NT2/D1 (cell line): Measurements from ENCODE around the gene KIAA1958.
"Not testable (repeated sequence)": the region's sequence is repeated elsewhere in the genome, so short reads cannot be mapped to it uniquely, and the experiment has no call there.

Experiments used
- DNase-seq: peaks from one replicate; pipeline ENCODE4 v3.0.0-alpha.2; 2011; ENCODE audit warnings: low read depth, low spot score
- H3K27me3 ChIP-seq: 2 replicates; pipeline ENCODE4 v1.6.0; 2011; ENCODE audit warnings: mild to moderate bottlenecking; ENCODE audit not compliant: insufficient read length, insufficient read depth
- H3K36me3 ChIP-seq: 2 replicates; pipeline ENCODE4 v1.6.1; 2011; ENCODE audit warnings: mild to moderate bottlenecking, low read length, mixed read lengths; ENCODE audit not compliant: insufficient read depth, insufficient read length
- H3K4me1 ChIP-seq: 2 replicates; pipeline ENCODE4 v1.5.1; 2011; ENCODE audit not compliant: insufficient read depth, insufficient read length
- H3K4me3 ChIP-seq: 2 replicates; pipeline ENCODE4 v1.5.1; 2011; ENCODE audit warnings: low read depth; ENCODE audit not compliant: insufficient read length
- H3K9ac ChIP-seq: 2 replicates; pipeline ENCODE4 v1.6.0; 2011; ENCODE audit warnings: low read depth; ENCODE audit not compliant: insufficient read length
- H3K9me3 ChIP-seq: 2 replicates; pipeline ENCODE4 v1.5.1; 2011; ENCODE audit warnings: mild to moderate bottlenecking, low read length; ENCODE audit not compliant: insufficient read depth
- SUZ12 ChIP-seq: IDR thresholded peaks from 2 replicates; pipeline ENCODE4 v1.6.1; 2011; ENCODE audit not compliant: insufficient read length, insufficient read depth; ENCODE audit errors: extremely low read depth
- YY1 ChIP-seq: IDR thresholded peaks from 2 replicates; pipeline ENCODE4 v1.6.1; 2011; ENCODE audit not compliant: insufficient read length, insufficient read depth
- ZNF274 ChIP-seq: IDR thresholded peaks from 2 replicates; pipeline ENCODE4 v1.6.1; 2011; ENCODE audit warnings: mild to moderate bottlenecking, low read depth, low read length

The KIAA1958 gene

GRCh38 chr9:112654282-112654681 is 167.7 kb downstream of the KIAA1958 start:
- no peak overlapping the region for H3K4me3 ChIP-seq
- TF ChIP-seq ZNF274, result no peak
- no peak for TF ChIP-seq SUZ12
- TF ChIP-seq YY1, result no peak
- peak; percentile 68 for DNase-seq
- H3K9ac ChIP-seq, result no peak overlapping the region
- peaks cover 3% of the 10 kb centered on the region for H3K36me3 ChIP-seq
- H3K27me3 ChIP-seq, result no peaks in the 10 kb centered on the region
- peaks cover 4% of the 10 kb centered on the region for H3K4me1 ChIP-seq
- H3K9me3 ChIP-seq, result peaks cover 10% of the 10 kb centered on the region

DNA sequence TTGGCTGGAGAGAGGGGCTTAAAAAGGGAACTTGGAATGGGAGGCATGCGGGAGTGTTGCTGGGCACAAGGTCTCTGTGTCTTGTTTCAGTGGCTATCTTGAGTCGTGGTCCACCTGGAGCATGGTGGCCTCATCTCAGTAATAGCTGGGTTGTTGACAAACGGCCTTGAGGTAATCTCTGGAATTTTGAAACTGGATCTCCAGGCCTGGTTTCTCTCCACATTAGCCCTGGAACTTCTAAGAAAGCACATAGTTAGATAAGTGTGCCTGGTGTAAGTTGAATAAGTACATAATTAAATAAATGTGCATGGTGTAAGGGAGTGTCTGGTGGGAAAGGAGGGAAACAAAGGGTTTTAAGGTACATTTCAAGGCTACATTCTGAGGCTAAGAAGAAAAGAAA is 169.0 kb downstream of the KIAA1958 start:
- H3K4me3 ChIP-seq, result no peak overlapping the region
- no peaks in the 10 kb centered on the region for H3K27me3 ChIP-seq
- H3K4me1 ChIP-seq, result peaks cover 4% of the 10 kb centered on the region
- no peak overlapping the region for H3K9ac ChIP-seq
- TF ChIP-seq SUZ12 (no peak), ZNF274 (no peak), YY1 (no peak)
- no peak for DNase-seq
- peaks cover 8% of the 10 kb centered on the region for H3K36me3 ChIP-seq
- no peaks in the 10 kb centered on the region for H3K9me3 ChIP-seq

DNA sequence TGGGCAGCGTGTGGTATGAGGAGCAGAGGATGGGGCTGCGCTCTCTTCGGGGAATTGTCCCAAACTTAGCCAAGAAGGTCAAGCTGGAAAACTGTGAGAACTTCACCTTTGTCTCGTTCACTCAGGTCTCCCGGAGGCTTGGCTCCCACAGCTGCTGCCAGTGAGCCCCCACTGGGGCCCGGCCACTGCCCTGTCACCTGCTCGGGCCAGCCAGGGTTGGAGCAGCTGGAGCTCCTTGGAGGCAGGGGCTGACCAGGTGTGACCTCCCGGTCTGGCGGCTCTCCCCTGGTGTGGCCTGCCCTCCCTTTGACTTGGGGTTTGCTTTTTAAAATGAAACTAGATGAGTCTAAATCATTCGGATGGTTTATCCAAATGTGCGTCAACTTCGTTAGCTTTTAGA is 173.3 kb downstream of the KIAA1958 start:
- Histone ChIP-seq H3K27me3 (no peaks in the 10 kb centered on the region), H3K9ac (no peak overlapping the region), H3K4me3 (no peak overlapping the region), H3K36me3 (peaks cover 8% of the 10 kb centered on the region), H3K4me1 (no peaks in the 10 kb centered on the region), H3K9me3 (no peaks in the 10 kb centered on the region)
- TF ChIP-seq ZNF274, result no peak
- TF ChIP-seq YY1, result no peak
- no peak for TF ChIP-seq SUZ12
- DNase-seq, result no peak

GRCh38 chr9:112663681-112664080 is 177.1 kb downstream of the KIAA1958 start:
- no peaks in the 10 kb centered on the region for H3K27me3 ChIP-seq
- H3K36me3 ChIP-seq, result peaks cover 8% of the 10 kb centered on the region
- H3K4me1 ChIP-seq, result no peaks in the 10 kb centered on the region
- TF ChIP-seq SUZ12, result no peak
- no peak for DNase-seq
- H3K4me3 ChIP-seq, result no peak overlapping the region
- no peak overlapping the region for H3K9ac ChIP-seq
- no peaks in the 10 kb centered on the region for H3K9me3 ChIP-seq

GRCh38 chr9:112664531-112664930 is 177.9 kb downstream of the KIAA1958 start:
- no peak for DNase-seq
- H3K36me3 ChIP-seq, result peaks cover 2% of the 10 kb centered on the region
- no peak overlapping the region for H3K9ac ChIP-seq
- H3K27me3 ChIP-seq, result no peaks in the 10 kb centered on the region
- H3K4me1 ChIP-seq, result no peaks in the 10 kb centered on the region
- TF ChIP-seq SUZ12 (no peak), YY1 (no peak), ZNF274 (no peak)
- H3K4me3 ChIP-seq, result no peak overlapping the region
- H3K9me3 ChIP-seq, result no peaks in the 10 kb centered on the region

DNA sequence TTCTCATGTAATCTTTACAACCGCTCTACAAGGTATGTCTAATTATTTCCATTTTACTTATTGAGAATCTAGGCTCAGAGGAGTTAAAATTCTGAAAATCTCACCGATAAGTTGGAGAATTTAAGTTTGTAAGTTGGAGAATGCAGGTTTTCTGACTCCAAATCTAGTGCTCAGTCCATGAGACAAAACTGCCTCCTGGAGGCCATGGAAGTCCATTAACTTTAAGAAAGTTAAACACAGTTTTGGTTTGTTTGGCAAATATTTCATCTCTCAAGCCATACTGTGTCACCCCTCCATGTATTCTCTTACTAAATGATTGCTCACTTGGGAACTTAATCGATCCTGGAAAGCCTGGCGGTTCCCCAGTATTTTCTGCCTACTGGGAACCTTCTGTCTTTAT is 178.7 kb downstream of the KIAA1958 start:
- H3K9me3 ChIP-seq, result no peaks in the 10 kb centered on the region
- no peaks in the 10 kb centered on the region for H3K4me1 ChIP-seq
- no peaks in the 10 kb centered on the region for H3K27me3 ChIP-seq
- H3K36me3 ChIP-seq, result no peaks in the 10 kb centered on the region
- no peak overlapping the region for H3K4me3 ChIP-seq
- H3K9ac ChIP-seq, result no peak overlapping the region
- DNase-seq, result no peak
- TF ChIP-seq ZNF274, result no peak
- no peak for TF ChIP-seq YY1
- no peak for TF ChIP-seq SUZ12

GRCh38 chr9:112669326-112669725 is 182.7 kb downstream of the KIAA1958 start:
- Histone ChIP-seq H3K4me3 (no peak overlapping the region), H3K36me3 (no peaks in the 10 kb centered on the region), H3K9ac (no peak overlapping the region), H3K4me1 (no peaks in the 10 kb centered on the region), H3K27me3 (no peaks in the 10 kb centered on the region), H3K9me3 (no peaks in the 10 kb centered on the region)
- DNase-seq, result no peak
- TF ChIP-seq SUZ12 (no peak), ZNF274 (no peak), YY1 (no peak)

DNA sequence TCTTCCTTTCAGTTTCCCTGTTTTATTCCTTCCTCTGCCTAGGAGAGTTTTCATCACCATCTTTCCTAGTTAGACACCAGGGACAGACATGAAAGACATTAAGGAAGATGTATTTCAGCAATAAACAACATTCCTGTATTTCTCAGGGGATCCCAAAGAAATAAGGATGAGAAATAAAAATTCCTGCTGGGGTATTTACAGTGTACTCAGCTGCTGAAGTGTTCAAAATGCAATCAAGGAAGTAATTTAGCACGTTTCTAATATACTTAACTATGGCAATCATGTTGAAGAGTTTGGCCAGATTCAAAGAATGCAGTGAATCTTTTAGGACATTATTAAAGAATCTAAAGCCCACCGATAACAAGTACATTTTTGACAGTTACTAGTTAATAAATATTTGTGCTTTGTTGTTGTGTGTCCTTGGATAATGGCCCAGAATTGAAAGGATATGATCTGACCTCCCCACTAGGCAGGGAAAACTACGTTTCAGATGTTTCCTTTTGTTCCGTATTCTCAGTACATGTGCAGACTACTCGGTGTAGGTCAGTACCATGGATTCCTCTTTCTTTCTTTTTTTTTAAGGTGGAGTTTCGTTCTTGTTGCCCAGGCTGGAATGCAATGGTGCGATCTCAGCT is 184.5 kb downstream of the KIAA1958 start:
- no peak for TF ChIP-seq YY1
- TF ChIP-seq ZNF274, result no peak
- no peak for TF ChIP-seq SUZ12
- Histone ChIP-seq H3K36me3 (no peaks in the 10 kb centered on the region), H3K27me3 (no peaks in the 10 kb centered on the region), H3K4me1 (no peaks in the 10 kb centered on the region), H3K4me3 (no peak overlapping the region), H3K9me3 (no peaks in the 10 kb centered on the region), H3K9ac (no peak overlapping the region)
- no peak for DNase-seq

- DNase-seq, H3K27me3 ChIP-seq, H3K36me3 ChIP-seq, H3K4me3 ChIP-seq, H3K4me1 ChIP-seq, H3K9ac ChIP-seq: not testable (repeated sequence)
- H3K9me3 ChIP-seq, result peaks cover 16% of the 10 kb centered on the region; the same call in 1 of the 2 replicates
These were observed 186.6 kb downstream of the KIAA1958 start for GRCh38 chr9:112673221-112673620.
